Left renal cortex interstitium (tissue), 4 donors: ENCODE results near the gene RELN. TPM values are rescaled to one million over a fixed set of nuclear protein-coding genes. Genes with fewer than 3 reads are reported as not detected.
"Not testable (repeated sequence)": the region's sequence is repeated elsewhere in the genome, so short reads cannot be mapped to it uniquely, and the experiment has no call there.

Source experiments
- DNase-seq, 4 donors: peaks; one replicate each; pipeline ENCODE4 v3.0.0-alpha.2; 2013; ENCODE audit warnings: low read depth in 4 of 4, low spot score in 2 of 4, missing footprints in 1 of 4
- polyA plus RNA-seq, 4 donors: library from polyadenylated mRNA; unstranded; fragments of 120-200 nt; gene quantifications; one replicate each; pipeline ENCODE4 v1.2.1, GENCODE V29; 2013; ENCODE audit not compliant: insufficient read length in 4 of 4

The RELN gene
- polyA plus RNA-seq, 4 donors: 8.3 to 20.0 (median 13.4) TPM

DNA sequence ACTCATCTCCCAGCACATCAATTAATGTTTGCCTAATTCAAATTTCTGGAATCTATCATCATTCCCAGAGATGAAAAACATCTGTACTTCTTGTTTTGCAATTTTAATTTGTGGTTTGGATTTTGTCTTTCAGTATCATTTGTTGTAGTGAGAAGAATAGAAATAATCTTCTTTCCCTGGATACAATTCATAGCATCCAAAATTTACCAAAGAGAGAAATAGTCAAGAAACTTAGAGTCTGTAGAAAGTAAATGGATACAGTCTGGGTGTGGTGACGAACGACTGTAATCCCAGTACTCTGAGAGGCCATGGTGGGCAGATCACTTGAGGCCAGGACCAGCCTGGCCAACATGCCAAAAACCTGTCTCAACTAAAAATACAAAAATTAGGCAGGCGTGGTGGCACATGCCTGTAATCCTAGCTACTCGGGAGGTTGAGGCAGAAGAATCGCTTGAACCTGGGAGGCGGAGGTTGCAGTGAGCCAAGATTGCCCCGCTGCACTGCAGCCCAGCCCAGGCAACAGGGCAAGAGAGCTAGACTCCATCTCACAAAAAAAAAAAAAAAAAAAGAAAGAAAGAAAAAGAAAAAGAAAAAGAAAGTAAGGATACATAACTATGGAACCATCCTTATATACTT, 193.0 kb downstream of the RELN start:
- no peak for DNase-seq

DNA sequence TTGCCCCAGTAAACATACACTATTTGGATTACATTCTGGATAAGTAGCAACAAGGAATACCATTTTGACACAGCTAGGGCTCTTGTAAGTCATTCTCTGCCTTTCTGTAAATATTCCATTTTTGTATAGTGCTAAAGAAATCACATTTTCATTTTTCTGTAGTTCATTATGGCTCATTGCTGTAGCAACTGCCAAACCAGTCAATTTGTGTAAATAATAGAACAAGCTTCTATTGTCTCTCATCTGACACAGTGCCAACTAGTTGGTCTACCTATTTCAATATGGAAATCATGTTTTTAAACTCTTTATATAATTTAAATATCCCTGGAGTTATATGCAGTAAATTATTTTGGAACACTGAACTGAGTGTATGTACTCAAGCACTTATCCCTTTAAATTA, 193.7 kb downstream of the RELN start:
- DNase-seq: no peak

- DNase-seq: no peak
Measured at GRCh38 chr7:103795107-103795506, 194.4 kb downstream of the RELN start.

GRCh38 chr7:103794424-103794823, 195.0 kb downstream of the RELN start:
- DNase-seq: no peak

DNA sequence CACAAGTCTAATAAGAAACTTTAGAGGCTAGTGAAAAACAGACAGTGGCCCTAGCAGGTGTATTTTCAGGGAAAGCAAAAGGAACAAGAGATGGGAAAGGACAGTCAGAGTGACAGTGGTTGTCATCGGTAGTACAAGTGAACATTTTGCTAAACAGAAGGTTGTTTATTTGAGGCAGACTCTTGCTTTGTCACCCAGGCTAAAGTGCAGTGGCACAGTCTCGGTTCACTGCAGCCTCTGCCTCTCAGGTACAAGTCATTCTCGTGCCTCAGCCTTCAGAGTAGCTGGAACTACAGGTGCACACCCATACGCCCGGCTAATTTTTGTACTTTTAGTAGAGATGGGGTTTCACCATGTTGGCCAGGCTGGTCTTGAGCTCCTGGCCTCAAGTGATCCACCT, 195.8 kb downstream of the RELN start:
- DNase-seq: no peak

GRCh38 chr7:103791894-103792293, 197.6 kb downstream of the RELN start:
- no peak for DNase-seq

DNA sequence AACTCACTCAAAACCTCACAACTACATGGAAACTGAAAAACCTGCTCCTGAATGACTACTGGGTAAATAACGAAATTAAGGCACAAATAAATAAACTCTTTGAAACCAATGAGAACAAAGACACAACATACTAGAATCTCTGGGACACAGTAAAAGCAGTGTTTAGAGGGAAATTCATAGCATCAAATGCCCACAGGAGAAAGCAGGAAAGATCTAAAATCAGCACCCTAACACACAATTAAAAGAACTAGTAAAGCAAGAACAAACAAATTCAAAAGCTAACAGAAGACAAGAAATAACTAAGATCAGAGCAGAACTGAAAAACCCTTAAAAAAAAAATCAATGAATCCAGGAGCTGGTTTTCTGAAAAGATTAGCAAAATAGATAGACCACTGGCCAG, 202.4 kb downstream of the RELN start:
- not testable (repeated sequence) for DNase-seq

DNA sequence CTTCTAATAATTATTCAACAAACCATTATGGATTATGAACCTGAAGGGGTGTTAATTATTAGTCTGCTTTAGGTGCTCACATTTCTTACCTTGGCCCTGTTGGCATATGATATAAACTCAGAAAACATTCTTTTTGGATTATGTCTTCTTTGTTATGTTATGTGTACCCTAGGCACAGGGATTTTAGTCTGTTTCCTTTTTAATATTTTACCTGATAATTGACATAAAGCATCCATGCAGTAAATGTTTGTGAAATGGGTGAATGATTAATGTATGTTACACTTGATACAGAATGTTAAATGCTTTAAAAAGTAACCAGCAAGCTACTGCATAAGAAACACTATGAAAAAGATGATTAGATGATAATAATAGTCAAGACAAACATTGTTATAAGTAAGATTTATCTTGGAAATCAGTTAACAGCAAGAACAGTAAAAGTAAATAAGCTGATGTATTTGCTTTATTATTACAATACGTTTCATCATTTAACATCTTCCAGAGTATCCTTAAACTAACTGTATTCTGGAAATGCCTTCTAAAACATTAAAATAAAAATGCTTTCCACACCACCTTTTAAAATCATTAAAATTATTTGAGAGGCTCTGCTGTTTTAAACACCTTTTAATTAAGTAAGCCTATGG, 204.7 kb downstream of the RELN start:
- no peak for DNase-seq

DNA sequence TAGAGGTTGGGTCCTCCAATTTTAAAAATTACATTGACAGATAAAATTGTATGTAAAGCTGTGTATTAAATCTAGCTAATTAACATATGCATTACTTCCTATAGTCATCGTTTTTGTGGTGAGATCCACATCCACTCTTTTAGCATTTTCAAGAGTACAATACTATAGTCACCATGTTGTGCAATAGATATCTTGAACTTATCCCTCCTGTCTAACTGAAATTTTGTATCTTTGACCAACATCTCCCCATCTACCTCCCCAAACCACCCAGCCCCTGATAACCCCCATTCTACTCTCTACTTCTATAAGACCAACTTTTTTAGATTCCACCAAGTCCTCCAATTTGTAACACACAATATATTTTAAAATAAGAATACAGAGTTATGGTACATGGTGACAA, 208.0 kb downstream of the RELN start:
- no peak for DNase-seq

- not testable (repeated sequence) for DNase-seq
Measured at GRCh38 chr7:103780561-103780960, 208.9 kb downstream of the RELN start.

DNA sequence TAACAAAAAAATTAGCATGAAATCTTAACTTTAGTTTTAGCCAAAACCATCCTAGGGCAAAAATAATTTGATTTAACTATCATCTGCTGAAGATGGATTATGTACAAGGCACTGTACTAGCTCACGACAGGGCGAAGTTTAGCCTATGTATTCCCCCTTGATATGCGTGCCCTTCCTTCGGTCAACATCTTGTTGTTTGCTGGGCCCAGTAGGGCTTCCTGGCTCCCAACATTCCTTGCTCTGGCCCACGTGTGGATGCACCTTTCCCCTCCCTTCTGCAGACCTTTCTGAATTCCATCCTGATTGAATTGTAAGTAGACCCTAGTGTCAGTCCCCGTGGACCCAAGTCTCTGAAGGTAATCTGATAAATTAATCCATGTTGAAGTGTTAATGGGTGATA, 212.0 kb downstream of the RELN start:
- DNase-seq: no peak

GRCh38 chr7:103773726-103774125, 215.7 kb downstream of the RELN start:
- no peak for DNase-seq

DNA sequence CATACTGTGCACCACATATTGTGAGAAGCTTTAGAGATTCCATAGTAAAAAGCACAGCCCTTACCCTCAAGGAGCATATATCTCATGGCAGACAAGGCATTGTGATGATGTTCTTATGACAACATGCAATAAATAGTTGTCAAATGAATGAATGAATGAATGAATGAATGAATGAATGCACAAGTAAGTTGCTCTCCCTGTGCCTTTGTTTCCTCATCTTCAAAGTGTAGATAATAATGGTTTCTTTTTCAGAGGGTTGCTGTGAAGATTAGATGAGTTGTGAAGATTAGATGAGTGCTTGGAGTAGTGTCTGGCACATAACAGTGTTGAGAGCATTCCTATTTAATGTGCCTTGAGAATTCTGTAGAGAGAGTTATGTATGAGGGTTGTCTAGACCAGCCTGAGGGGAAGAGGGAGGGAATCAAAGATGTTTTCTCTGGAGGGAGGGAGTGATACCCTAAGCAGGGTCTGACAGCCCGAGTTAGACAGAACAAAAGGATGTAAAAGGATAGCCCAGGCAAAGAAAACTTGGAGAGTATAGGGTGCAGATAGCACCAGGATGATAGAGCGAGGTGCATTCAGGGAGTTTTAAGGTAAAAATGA, 217.2 kb downstream of the RELN start:
- no peak for DNase-seq

- no peak for DNase-seq
Measured at GRCh38 chr7:103771294-103771693, 218.2 kb downstream of the RELN start.

GRCh38 chr7:103766660-103767059, 222.8 kb downstream of the RELN start:
- no peak for DNase-seq

DNA sequence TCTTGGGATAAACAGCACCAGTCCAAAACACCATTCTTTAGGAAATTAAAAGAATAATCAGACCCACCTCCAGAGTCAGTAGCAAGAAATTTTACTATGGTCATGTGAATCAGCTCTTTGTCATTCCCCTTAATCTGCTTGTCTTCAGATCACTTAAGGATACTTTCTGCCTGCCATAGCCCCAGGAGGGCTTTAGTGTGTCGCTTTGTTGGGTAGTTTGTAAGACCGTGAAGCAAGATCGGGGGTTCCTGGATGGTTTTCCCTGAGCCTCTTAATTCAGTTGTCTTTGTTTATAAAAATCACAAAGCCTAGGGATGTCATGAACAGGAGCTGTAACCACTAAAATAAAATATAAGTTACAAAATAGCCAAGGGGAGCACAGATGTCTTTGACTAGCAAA, 223.6 kb downstream of the RELN start:
- no peak for DNase-seq

- DNase-seq: no peak
Measured at GRCh38 chr7:103764901-103765300, 224.6 kb downstream of the RELN start.

GRCh38 chr7:103762877-103763276, 226.6 kb downstream of the RELN start:
- DNase-seq: no peak

GRCh38 chr7:103762065-103762760, 227.2 kb downstream of the RELN start:
- DNase-seq: no peak

GRCh38 chr7:103752995-103753394, 236.5 kb downstream of the RELN start:
- DNase-seq: no peak

- no peak for DNase-seq
Measured at GRCh38 chr7:103751311-103751880, 238.1 kb downstream of the RELN start.
